ENCODE measurements around the gene NPFF. TPM values are rescaled to one million over a fixed set of nuclear protein-coding genes. Genes with fewer than 3 reads are reported as not detected.

Gene NPFF
- total and polyA plus RNA-seq, 2 of the 13 experiments (the other 11 are each of a cell fraction or from before 2014, with no cell fraction given) = not detected

DNA sequence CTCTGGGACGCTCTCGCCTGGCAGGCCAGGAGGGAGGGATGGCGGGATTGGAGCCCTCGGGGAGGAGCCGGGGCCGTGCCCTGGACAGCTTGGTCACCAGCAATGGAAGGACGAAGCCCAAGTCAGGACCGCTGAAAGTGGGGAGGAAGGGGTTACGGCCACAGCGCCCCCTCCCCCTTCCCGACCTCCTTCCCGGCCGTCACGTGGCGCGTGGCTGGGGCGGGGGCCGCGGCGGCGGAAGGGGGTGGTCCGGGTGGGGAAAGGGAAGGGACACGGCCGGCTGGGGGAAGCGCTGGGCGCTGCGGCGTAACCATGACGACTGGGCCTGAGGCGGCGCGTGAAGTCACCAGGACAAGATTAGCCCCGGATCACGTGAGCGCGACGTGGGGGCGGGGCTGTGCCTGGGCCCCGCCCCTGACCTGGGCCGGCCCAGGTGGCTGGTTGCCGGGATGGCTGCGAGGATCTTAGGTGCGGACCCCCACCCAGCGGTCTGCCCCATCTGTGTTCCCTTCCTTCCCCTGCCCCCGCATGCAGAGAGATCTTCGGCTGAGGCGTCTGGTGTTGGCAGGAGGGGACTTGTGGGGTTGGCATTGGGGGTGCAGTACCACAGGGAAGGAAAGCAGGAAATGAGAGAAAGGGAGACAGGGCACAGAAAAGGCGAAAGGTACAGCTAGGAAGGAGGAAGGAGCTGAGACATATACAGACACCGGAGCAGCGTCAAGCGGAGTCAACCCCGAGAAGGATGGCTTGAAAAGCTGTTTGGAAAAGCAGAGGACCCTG is 14.3 kb downstream of the NPFF start (continued):
- no peak; the same call in 1 of the 2 replicates for TF ChIP-seq BCL3 (CRISPR knock-in tag; IDR thresholded peaks at IDR 0.05)
- TF ChIP-seq, protein P1, sequence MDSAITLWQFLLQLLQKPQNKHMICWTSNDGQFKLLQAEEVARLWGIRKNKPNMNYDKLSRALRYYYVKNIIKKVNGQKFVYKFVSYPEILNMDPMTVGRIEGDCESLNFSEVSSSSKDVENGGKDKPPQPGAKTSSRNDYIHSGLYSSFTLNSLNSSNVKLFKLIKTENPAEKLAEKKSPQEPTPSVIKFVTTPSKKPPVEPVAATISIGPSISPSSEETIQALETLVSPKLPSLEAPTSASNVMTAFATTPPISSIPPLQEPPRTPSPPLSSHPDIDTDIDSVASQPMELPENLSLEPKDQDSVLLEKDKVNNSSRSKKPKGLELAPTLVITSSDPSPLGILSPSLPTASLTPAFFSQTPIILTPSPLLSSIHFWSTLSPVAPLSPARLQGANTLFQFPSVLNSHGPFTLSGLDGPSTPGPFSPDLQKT (CRISPR knock-in tag; IDR thresholded peaks at IDR 0.05; ENCODE audit: borderline replicate concordance) = no peak
- peak; percentile 80; the same call in 1 of the 2 replicates for TF ChIP-seq SIN3A (IDR thresholded peaks at IDR 0.05; ENCODE audit: borderline replicate concordance, low read depth, low read length)
- peak; percentile 65; the same call in 1 of the 2 replicates for TF ChIP-seq ZFX (CRISPR knock-in tag; IDR thresholded peaks at IDR 0.05; ENCODE audit: low read depth)
- TF ChIP-seq CREB1 (IDR thresholded peaks at IDR 0.05) = peak; percentile 52
- no peak for TF ChIP-seq CREB1 (CRISPR knock-in tag; IDR thresholded peaks at IDR 0.05)
- TF ChIP-seq SOX13 (IDR thresholded peaks at IDR 0.05) = no peak
- TF ChIP-seq SOX13 (CRISPR knock-in tag; conservative IDR thresholded peaks at IDR 0.05 in 1 of 2, IDR thresholded peaks at IDR 0.05 in 1 of 2) = peak in 1 of 2 experiments; percentile 58; a peak in 2 of 4 replicates
- peak; percentile 65 for TF ChIP-seq ZNF18 (CRISPR knock-in tag; IDR thresholded peaks at IDR 0.05; ENCODE audit: insufficient replicate concordance)
- TF ChIP-seq PLSCR1 (CRISPR knock-in tag; IDR thresholded peaks at IDR 0.05; ENCODE audit: borderline replicate concordance) = no peak
- peak; percentile 57 for TF ChIP-seq RBFOX2 (IDR thresholded peaks at IDR 0.05; ENCODE audit: low read depth, low read length)
- TF ChIP-seq, protein P2, sequence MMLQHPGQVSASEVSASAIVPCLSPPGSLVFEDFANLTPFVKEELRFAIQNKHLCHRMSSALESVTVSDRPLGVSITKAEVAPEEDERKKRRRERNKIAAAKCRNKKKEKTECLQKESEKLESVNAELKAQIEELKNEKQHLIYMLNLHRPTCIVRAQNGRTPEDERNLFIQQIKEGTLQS (CRISPR knock-in tag; IDR thresholded peaks at IDR 0.05) = no peak
- TF ChIP-seq NR3C1 (CRISPR knock-in tag; IDR thresholded peaks at IDR 0.05) = no peak
- TF ChIP-seq, protein P3, sequence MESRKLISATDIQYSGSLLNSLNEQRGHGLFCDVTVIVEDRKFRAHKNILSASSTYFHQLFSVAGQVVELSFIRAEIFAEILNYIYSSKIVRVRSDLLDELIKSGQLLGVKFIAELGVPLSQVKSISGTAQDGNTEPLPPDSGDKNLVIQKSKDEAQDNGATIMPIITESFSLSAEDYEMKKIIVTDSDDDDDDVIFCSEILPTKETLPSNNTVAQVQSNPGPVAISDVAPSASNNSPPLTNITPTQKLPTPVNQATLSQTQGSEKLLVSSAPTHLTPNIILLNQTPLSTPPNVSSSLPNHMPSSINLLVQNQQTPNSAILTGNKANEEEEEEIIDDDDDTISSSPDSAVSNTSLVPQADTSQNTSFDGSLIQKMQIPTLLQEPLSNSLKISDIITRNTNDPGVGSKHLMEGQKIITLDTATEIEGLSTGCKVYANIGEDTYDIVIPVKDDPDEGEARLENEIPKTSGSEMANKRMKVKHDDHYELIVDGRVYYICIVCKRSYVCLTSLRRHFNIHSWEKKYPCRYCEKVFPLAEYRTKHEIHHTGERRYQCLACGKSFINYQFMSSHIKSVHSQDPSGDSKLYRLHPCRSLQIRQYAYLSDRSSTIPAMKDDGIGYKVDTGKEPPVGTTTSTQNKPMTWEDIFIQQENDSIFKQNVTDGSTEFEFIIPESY (CRISPR knock-in tag; IDR thresholded peaks at IDR 0.05) = no peak
